ENCODE data around the gene ZNF346.

Gene ZNF346

DNA sequence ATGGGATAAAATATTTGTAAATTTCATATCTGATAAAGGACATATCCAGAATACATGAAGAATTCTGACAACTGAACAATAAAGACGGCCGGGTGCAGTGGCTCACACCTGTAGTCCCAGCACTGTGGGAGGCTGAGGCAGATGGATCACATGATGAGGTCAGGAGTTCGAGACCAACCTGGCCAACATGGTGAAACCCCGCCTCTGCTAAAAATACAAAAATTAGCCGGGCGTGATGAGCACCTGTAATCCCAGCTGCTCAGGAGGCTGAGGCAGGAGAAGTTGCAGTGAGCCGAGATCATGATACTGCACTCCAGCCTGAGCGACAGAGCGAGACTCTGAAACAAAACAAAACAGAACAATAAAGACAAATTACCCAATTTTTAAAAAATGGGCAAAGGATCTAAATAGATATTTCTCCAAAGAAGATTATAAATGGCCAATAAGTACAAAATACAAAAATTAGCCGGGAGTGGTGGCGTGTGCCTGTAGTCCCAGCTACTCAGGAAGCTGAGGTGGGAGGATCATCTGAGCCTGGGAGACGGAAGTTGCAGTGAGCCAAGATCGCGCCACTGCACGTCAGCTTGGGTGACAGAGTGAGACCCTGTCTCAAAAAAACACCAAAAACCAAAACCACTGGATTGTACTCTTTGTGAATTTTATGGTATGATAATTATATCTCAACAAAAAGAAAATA, 101.4 kb downstream of the ZNF346 start:
- no peak for DNase-seq

- no peak for DNase-seq
These were observed 102.0 kb downstream of the ZNF346 start for GRCh38 chr5:177124486-177124991.

DNA sequence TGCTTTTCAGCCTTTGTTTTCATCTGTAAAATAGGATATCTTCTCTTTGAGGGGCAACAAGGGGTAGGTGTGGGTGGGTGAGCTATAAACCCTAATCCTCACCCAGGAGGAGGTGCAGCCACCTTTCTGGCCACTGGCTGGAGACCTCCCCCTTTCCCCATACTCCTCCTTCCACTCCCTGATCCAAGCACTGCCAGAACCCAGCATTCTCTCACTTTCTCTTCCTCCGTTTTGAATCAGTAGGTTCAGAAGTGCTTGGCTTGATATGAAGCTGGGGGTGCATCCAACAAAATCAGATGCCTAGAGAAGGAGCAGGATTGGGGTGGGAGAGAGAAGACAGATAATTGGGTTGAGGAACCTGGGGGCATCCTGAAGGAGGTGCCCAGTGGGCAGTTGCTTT, 104.3 kb downstream of the ZNF346 start:
- no peak for DNase-seq

DNA sequence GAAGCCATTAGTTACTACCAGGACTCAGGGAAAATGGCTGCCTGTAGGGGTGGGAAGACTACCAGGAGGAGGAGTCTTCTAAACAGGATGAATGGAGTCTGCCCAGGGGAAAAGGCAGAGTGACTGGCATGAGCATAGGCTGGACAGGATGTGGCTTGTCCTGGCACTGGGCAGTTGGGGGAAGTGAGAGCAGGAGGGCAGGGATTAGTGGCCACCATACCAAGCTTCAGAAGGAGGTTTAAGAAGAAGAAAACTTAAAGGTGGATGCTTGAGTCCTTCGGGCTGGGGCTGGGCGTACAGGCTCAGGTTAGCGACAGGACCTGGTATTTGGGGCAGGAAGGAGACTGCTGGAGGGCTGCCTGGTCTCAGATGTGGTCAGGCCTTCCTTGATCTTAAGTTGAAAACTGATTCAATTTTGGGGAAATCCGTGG, 106.1 kb downstream of the ZNF346 start:
- DNase-seq = no peak

GRCh38 chr5:177130211-177131018, 107.9 kb downstream of the ZNF346 start:
- no peak for DNase-seq

Data from AML-193 (cell line).